HG03558 (cell line): ENCODE measurements around the gene RELCH.

Experiments
- ATAC-seq: cut with Tn5 transposase; IDR thresholded peaks from one replicate; pipeline ENCODE4 v1.9.1; 2021; ENCODE audit warnings: moderate number of reproducible peaks; ENCODE audit not compliant: unreplicated experiment; ENCODE audit errors: extremely low read depth

The RELCH gene

DNA sequence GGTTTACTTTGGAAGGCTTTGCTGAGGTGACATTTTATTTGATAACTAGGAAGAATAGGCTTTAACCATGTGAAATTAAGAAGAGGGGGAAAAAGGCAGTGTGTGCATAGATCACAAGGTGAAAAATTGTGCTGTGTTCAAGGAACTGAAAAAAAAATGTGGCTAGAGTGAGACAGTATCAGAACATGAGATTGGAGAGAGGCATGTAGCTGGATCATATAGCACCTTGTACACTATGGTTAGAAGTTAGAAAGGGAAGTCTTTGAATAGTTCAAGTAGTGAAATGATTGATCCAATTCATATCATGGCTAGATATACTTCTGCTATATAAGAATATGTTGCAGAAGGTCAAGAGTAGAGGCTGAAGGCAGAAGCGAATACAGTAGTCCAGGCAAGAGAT is 125.8 kb downstream of the RELCH start:
- no peak for ATAC-seq

DNA sequence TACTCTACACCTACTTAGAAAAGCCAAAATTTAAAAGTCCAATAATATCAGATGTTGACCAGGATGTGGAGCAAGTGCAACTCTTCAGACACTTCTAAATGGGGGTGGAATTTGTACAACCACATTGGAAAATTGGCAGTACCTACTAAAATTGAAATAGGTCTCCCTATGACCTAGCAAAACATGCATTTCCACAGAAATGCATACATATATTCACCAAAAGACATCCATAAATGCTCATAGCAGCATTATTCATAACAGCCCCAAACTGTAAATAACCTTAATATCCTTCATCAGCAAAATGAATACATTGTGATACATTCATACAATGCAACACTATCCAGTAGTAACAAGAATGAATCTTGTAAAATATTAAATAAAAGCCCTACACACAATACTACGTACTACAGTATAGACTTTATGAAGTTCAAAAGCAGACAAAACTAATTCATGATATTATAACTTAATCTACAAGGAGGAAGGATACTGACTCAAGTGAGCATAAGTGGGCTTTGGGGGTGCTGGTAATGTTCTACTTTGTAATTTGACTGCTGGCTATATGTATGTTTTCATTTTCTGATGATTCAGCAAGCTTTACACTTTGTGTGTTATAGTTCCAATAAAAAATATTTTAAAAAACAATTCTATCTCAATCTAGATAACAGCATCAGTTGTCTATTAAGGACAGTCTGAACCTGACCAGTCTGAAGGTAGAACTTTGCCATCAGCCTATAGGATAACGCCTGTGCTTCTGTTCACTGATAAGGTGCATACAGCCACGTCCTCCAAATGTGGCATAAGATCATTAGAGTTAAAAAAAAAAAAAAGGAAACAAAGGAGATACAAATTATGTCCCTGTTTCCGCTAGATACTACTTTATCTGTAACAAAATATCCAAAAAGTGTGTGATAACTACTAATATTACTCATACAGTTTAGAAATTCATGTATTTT is 131.4 kb downstream of the RELCH start:
- ATAC-seq, result no peak

DNA sequence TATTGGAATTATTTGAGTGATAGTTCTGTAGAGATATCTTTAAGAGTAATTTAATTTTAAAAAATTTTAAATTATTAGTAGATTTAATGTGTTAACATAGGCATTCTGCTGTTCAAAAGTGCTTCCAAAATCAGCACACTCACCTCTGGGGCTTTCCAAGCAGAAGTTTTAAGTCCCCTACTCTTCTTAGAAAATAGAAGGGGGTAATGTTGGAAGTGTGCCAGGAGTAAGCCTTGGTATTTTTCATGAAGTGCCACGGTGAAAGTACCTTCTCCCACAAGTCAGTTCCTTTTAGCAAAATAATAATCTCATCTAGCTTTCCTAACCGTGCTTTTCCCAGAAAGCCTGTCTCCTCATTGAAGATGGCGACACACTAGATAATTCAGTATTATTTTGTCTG is 134.1 kb downstream of the RELCH start:
- no peak for ATAC-seq

DNA sequence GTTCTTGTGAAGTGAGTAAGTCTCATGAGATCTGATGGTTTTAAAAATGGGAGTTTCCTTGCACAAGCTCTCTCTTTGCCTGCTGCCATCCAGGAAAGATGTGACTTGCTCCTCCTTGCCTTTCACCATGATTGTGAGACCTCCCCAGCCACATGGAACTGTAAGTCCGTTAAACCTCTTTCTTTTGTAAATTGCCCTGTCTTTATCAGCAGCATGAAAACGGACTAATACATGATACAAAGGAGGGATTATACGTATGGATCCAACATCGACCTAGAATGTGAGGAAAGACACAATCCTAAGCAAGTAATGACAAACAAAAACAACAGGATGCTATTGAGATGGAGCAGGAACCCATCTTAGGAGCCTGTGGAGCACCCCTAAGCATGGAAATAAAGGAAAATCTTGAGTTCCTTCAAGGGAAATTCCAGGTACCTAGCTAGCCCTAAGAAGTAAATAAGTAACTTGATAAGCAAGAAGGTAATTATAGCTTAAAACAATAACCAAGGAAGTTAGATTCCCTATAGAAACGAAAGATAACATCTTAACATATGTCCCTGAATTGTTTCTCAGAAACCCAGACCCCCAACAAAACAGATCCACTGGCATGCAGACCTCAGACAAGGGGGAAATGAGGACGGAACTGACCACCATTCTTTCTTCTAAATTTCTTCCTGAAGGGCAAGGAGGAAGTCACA is 136.6 kb downstream of the RELCH start:
- ATAC-seq, result no peak

DNA sequence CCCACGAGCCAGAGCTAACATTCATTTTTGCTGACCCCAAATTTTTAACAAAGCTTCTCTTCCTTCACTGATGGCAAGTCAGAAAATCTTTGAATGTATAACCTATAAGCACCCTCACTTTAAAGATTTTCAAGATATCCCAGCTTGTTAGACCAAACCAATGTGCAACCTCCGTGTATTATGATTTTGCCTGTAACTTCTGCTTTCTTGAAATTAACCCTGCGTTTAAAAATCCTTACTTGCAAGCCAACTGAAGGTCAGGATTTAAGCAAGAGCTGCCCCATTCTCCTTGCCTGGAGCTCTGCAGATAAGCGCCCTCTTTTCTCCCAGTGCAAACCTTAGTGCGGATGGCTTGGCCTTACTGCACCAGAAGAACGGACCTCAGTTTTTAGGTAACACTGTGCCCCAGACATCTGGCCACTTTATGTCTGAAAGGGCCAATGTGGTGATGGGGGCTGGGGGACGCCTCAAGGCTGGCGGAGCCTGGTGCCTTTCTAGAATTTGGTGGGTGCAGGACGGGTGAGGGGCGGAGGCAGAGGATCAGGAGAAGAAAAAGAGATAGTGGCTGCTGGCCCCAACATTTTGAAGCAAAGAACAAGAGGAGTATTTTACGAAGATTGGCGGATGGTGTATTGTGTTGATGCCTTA is 137.2 kb downstream of the RELCH start:
- ATAC-seq, result no peak

DNA sequence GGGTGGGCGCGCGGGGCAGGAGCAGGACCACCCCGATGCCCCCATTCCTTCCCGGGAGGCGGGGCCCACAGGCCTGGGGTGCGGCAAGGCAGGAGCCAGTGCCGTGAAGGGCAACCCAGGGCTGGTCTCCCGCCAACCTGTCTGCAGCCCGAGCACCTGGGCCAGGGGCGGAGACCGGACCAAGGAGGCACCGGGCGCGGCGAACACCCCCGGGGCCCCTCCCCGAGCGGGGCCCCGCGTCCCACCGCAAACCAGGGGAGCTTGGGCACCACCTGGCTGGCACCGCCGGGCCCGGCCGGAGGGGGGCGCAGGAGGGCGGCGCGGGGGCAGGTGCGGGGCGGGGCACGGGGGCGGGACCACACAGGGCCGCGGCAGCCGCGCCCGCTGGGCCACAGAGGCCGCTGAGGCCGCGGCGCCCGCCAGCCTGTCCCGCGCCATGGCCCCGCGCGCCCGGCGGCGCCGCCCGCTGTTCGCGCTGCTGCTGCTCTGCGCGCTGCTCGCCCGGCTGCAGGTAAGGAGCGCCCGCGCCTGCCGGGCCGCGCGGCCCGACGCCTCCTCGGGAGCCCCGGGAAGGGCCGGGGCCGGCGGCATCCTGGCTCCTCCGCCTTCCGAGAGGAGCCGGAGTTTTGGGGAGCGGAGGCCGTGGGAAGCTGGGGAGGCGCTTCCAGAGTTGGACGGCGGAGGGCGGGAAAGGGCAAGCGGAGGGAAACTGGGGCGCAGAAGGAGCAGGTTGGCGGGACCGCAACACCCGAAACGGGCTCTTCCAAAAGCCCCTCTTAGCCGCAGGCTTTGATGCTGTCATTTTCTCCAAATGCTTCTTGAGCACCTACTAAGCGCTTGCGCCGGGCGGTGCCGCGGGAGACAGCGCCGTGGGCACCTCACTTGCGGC is 138.1 kb downstream of the RELCH start, which contains the start of gene TNFRSF11A:
TNFRSF11A (plus strand) TSS at position 394 of the 889 bp plus-strand sequence; CDS start at position 437, 43 bp downstream.
- ATAC-seq, result no peak

DNA sequence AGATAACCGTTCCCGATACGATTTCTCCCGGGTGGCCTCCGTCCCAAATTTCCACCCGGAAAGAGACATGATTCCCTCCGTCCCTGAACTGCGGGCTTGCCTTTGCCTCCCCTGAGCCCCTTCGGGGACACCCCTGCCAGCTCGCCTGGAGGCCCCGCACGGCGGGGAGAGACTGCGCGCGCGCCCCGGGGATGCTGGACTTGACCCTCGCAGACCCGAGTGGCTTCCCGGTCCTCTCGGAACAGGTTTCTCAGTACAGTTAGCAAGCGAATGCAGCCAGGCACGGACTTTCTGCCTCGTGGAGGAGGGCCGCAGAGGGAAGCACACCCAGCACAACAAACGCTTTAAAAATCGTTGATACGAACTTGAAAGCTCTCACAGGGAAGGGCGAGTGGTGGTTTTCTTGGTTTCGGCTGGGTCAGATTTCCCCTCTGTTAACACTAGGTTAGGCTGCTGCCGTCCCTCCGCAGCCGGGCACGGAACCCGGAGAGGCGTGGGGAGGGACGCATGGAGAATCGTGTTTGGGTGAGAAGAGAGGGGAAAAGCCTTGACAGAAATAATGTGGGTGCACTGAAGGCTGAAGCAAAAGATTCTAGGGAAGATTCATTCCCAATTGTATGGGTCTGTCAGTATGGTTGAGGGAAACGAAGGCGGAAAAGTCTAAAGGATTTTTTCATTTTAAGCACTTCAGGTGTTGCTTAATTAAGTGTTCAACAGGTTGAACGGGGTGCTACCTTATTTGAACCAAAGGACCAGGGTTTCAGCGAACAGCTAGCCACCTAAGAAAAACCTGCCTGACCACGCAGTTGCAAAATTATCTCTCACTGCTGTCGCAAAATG is 139.0 kb downstream of the RELCH start:
- ATAC-seq, result no peak

DNA sequence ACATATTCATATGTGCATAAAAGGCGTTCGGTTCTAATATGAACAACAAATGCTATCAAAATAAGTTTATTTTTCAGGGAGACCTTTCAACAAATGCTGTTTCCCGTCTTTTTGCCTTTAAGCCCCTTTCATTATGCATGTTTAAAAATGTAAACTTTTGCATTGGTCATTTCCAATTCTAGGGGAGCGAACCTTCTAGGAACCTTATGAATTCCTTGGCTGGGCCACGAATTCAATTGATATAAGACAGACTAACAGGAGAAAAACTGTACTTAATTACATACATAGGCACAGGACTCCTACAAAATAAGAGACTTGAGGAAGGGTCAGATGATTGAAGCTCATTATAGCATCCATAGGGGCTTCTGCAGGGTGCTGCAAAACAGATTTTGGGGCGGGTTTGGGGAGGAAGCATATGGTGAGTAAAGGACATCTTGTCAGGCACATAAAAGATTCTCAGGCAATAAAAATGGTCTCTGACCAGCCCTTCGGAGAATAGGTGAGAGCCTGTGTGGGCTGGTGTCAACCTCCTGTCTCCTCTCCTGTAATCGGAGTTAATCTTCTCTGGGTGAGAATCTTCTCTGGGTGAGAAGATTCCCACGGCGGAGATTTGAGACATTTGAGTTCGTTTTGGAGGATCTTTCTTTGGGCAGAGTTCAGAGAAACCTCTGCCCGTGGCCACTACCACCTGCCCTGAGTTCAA is 139.7 kb downstream of the RELCH start:
- ATAC-seq, result no peak

DNA sequence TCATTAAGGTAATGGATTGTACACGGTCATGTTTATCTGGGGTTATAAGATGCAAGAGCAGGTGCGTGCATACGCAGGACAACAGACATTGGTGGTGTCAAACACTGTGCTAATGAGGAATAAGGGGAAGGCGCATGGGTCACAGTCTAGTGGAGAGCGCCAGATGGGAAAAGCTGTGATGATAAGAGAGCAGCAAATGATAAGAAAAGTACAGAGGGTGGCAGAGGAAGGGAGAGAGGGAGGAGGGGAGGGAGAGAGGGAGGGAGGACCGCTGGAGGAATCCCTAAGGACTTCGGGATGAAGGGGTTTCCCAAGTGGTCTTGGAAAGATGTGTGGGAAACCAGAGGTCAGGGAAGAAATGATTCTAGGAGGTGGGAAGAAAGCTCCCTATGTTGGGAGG is 140.9 kb downstream of the RELCH start:
- ATAC-seq, result no peak

DNA sequence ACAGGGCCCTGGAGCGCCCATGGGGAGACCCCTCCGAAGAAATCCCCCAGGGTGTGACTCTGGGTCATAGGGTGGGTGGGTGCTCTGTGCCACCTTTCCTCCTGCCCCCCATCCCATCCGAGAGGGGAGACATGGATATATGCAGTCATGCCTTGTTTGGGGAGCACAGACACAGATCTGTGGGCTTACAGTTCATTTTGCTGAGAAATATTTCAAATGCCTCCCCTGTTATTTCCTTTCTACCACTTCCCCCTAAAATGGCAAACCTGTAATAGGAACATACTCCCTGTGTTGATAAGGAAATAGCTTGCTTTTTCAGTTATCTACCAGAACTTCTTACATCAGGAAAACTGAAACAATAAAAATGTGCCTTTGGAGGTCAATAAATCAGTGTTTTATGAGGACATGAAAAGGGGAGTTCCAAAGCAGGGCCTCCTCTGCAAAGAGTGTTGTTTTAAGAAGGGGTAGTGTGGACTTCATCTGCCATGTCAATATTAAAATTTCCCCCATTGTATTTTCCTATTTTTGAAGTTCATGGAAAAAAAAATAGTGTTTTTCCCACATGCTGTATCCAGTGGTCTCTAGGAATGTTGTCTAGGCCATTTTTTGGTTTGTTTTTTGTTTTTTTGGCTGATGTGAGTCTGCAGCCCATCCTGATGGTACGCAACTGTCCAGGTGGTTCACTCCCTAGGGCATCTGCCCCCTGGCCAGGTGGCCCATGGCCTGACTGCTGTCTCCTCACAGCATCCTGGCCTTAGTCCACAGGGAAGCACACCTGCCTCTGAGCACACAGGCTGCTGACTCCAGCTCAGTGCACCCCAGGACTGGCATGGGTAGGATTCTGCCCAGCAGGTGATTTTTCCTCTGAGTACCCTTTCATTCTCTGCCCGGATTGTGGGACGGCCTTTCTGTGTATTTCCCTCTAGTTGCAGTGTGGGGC is 141.8 kb downstream of the RELCH start:
- ATAC-seq, result no peak

DNA sequence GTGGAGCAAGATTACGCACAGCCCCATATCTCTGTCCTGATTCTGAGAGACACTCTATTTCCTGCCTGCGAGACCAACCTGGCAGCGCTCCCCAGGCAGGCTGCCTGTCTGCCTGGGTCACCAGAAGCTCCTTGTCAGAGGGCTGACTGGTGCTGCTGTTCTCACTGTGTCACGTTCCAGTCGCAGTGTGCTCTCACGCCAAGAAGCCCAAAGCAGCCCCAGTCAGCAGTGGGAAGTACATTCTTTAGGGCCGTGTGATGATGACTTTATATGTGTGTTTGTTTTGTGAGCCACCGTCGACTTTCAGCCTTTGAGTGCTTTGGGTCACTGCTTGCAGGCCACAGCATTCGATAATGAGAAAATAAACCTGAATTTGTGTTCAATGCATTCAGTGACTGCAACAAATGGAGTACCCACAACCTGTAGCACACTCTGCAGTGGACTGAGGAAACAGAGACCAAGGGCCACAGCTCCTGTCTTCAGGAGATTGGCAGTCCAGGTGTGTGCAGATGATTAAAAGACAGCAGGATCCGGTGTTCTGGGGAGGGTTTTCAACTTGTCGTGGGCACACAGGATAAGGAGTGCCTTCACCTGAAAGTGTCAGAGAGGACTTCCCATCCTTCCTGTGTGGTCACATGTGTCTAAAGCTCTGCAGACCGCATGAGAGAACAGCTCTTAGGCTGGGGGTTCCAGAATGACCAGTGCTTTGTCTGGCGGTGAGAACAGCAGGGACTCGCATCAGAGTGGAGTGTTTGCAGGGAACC is 142.8 kb downstream of the RELCH start:
- no peak for ATAC-seq

DNA sequence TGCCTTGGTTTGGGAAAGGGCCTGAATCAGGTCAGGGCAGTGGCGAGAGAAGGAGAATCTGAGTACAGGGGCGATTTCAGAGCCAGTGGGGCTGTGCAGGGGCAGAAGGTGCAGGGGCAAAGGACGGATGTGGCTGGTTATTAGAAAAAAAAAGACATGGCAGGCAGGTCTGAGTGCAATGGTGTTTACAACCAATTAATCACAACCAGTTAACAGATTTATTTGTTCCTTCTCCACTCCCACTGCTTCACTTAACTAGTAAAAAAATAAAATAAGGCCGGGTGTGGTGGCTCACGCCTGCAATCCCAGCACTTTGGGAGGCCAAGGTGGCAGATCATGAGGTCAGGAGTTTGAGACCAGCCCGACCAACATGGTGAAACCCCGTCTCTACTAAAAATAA is 143.6 kb downstream of the RELCH start:
- no peak for ATAC-seq

DNA sequence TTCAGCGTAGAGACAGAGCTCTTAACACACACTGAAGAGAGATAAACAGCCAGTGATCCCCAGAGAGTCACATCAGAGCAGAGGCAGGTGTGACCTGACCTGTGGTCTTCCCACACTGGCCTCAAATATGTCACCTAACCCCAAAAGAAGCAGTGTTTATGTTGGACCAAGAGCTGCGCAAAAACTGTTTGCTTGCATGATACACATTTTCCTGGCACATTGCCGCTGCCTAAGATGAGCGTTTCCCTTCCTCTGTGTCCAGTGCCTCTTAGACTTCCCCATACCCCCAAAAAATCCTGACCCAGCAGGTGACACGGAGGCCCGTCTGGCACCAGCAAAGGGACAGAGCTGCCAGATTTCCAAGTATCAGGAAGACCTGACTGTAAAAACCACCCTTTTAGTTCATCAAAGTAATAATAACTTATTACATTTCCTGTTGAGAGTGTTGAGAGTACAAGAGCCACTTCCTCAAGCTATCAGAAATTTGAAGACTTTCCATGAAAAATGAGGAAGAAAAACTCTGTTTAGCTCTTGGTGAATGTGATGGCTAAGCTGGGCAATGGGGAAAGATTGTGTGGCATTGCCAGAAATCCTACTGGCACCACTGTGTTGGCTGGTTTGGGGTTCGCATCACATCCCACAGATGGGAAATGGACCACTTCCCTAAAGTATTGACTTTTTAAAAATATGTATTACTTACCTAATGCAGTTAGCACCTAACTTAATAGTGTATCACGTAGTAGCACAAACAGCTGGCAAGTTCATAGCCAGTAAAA is 144.7 kb downstream of the RELCH start:
- no peak for ATAC-seq

DNA sequence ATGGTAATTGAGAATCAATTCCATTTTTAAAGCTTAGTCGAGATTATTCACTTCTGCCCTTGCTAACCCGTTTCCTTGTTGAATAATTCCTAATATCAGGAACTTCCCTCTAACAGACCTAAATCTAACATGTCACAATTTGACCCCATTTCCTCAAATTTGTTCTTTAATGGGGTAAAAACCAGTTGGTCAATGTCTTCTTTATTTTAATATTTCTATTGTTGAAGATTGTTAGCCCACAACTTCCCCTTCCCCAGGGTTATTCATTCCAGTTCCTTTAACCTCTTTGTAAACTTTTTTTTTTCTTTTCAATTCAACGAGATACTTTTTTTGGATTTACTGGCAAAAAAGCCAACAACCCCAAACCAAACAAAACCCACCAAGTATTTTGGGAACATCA is 145.4 kb downstream of the RELCH start:
- no peak for ATAC-seq

DNA sequence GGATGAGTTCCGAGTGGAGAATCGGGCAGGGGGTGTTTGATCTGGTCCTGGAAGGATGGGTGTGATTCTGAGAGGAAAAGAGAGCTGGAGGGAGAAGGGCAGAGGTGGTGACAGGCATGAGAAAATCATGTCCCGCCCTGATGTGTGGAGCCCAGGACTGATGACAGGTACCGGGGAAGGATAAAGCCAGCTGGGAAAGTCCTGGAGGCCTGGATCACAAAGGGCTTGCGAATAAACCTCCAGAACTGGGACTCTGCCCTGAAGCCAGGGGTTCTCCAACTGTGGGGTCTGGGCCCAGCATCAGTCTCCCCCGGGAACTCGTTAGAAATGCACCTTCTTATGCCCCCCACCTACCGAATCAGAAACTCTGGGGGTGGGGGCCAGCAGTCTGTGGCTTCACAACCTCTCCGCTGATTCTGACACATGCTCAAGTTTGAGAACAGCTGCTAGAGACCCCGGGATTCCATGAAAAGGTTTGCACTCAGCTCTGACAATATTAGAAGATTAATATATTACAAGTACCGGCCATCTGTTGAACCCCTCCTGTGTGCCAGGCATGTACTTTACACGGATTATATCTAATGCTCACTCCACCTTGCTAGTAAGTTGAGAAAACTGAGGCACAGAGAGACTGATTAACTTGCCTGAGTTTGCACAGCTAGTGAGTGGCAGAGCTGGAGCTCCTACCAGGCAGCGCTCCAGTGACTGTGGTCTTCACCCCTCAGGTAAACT is 146.1 kb downstream of the RELCH start:
- ATAC-seq, result no peak
